Measurements from ENCODE around the gene ST8SIA5. TPM values are rescaled to one million over a fixed set of nuclear protein-coding genes. Genes with fewer than 3 reads are reported as not detected.
"Not testable (repeated sequence)": the region's sequence is repeated elsewhere in the genome, so short reads cannot be mapped to it uniquely, and the experiment has no call there.

Gene ST8SIA5
- total RNA-seq = 1.5 TPM
- long read RNA-seq, transcript ST8SIA5-201 (7 exons, 2,716 nt) = major isoform, 7 of 8 reads
- long read RNA-seq, partial matches to known transcripts = 0 of 8 reads
- long read RNA-seq, other reads (novel, unspliced or antisense) = 0 of 8 reads

DNA sequence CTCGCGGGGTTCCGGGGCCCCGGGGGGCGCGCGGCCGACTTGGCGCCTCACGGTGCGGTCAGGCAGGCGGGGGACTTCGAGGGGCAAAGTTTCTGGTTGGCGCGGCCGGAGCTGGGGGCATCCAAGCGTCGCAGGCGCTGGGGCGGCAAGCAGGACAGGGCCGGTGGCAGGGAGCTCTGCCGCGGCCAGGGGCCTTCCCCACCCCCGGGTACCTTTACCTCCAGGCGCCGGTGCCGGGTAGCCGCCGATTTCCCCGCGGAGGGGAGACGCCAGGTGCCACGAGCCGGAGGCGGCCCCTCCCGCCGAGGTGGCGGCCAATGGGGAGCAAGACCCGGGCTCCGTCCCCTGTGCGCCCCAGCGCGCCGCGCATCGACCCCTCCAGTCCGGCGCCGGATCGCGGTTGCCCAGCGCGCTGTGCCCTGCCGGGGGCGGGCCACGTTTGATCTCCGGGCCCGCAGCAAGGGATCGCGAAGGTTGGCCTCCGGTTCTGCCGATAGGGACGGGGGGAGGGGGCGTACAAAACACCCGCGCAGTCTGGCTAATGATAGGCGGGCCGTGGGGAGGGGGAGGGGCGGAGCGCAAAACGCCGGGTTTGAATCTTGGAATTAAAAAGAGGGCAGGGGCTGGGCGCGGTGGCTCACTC, at the start of gene ST8SIA5:
Gene ST8SIA5, minus strand, starts transcription at position 495 of the 643 bp plus-strand sequence. CDS start 545 bp downstream, outside the sequence.
- intact Hi-C loops (cut with DNase I) = no loop called here
- DNase-seq (no peak), ATAC-seq (ENCODE audit: poor library complexity) (peak; percentile 52)

DNA sequence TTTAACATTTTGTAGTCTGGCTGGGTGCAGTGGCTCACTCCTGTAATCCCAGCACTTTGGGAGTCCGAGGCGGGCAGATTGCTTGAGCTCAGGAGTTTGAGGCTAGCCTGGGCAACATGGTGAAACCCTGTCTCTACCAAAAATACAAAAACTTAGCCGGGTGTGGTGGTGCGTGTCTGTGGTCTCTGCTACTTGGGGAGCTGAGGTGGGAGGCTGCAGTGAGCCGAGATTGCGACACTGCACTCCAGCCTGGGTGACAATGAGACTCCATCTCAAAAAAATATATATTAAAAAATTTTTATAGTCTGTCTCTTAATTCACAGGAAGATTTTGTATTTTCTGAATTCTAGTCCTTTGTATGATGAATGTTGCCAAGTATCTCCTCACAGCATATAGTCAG, 39.1 kb upstream of the ST8SIA5 start:
- DNase-seq; ATAC-seq (ENCODE audit: poor library complexity); intact Hi-C loops (cut with DNase I): not testable (repeated sequence)

- DNase-seq = no peak
- no peak for ATAC-seq (ENCODE audit: poor library complexity)
- intact Hi-C loops (cut with DNase I) = no loop called here
Observed at GRCh38 chr18:46794607-46795006, 37.8 kb upstream of the ST8SIA5 start.

GRCh38 chr18:46793565-46793964, 36.7 kb upstream of the ST8SIA5 start:
- DNase-seq (no peak), ATAC-seq (ENCODE audit: poor library complexity) (no peak)
- intact Hi-C loops (cut with DNase I) = no loop called here

DNA sequence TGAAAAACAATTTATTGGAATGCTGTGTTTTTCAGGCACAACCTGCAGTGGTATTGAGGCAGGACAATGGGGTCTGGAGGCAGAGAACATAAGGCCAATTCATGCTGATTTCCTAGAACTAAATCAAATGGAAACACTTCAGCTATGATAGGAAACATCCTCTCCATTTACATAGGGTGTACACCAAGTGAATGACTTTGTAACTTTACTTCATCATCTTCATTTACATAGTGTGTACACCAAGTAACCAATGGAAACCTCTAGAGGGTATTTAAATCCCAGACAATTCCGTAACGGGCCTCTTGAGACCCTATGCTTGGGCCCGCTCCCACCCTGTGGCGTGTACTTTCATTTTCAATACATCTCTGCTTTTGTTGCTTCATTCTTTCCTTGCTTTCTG, 32.2 kb upstream of the ST8SIA5 start:
- ATAC-seq (ENCODE audit: poor library complexity) (no peak), DNase-seq (no peak)
- intact Hi-C loops (cut with DNase I) = no loop called here

DNA sequence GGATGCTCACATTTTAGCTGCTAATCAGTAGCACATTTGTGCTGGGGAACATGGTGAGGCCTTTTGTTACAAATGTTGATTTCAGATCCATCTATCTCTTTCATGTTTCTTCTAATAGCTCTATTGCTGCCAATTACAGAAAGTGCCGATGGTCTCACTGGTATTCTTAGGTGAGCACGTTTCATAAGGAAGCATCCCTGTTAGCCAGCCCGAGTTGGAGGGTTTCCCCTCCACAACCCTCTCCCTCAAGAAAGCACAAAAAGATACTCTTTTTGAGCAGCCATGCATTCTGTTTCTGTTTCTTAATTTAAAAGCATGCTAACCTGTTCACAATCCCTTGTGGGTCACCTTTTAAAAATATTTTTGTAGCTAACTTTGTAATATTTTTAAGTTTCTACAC, 30.8 kb upstream of the ST8SIA5 start:
- intact Hi-C loops (cut with DNase I) = no loop called here
- ATAC-seq (ENCODE audit: poor library complexity) (no peak), DNase-seq (no peak)

DNA sequence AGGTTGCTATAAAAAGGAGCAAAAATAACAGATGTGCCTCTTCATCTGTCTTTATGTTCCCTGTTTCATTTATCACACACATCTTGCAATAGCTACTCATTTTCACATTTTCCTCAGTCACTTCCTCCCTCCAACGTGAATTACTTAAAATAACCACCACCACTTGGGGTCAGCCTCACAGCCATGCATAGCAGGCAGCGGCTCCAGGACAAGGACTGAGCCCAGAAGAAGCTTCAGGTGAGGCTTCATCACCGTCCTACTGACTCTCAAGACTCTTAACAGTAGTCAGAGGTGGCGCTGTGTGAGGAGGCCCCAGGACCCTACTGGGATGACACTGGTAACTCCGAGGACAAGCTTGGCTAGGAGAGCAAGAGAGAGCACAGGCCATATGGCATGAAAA, 15.5 kb upstream of the ST8SIA5 start:
- intact Hi-C loops (cut with DNase I) = no loop called here
- ATAC-seq (ENCODE audit: poor library complexity) (no peak), DNase-seq (no peak)

- intact Hi-C loops (cut with DNase I) = no loop called here
- no peak for ATAC-seq (ENCODE audit: poor library complexity)
- DNase-seq = no peak
Observed at GRCh38 chr18:46771141-46771540, 14.3 kb upstream of the ST8SIA5 start.

GRCh38 chr18:46770708-46771107, 13.9 kb upstream of the ST8SIA5 start:
- ATAC-seq (ENCODE audit: poor library complexity) = no peak
- intact Hi-C loops (cut with DNase I) = no loop called here

GRCh38 chr18:46768166-46768921, 11.5 kb upstream of the ST8SIA5 start:
- DNase-seq (peak; percentile 66), ATAC-seq (ENCODE audit: poor library complexity) (peak; percentile 93)
- intact Hi-C loops (cut with DNase I) = no loop called here

More at GRCh38 chr18:46770708-46771107, 13.9 kb upstream of the ST8SIA5 start:
- no peak for DNase-seq

DNA sequence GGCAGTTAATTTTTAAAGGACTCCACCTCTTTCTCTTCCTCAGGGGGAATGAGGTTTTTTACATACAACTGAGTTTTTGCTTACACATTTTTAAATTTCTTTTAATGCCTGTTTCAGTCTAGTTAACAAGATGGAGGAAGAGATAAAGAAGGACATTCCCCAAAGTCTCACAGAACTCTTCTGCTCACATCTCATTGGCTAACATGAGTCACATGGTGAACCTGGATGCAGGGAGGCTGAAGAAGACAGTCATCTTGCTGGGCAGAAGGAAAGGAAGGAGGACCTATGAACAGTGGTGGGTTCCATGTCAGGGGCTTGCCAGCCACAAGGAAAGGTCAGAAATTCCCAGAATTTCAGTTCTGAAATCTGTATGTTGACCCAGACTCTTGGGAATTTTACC, 10.4 kb upstream of the ST8SIA5 start:
- ATAC-seq (ENCODE audit: poor library complexity) = no peak
- no peak for DNase-seq
- intact Hi-C loops (cut with DNase I) = no loop called here

DNA sequence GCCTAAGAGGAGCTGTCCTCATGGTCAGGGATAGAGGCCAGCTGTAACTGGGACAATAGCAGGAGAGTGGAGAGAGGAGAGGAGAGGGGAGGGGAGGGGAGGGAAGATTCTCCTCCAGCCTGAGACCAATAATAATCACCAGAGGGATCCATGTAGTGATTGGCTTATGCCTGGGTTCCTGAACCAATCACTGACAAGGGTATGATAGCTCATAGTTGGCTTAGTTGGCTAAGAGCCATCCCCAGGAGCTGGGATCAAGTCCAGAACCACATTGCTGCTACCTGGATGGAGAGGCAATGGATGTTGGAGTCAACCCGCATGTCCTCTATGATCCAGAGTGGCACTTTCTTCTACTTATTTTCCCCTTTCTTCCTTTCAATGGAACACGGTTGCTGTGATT, 7.7 kb upstream of the ST8SIA5 start:
- intact Hi-C loops (cut with DNase I) = no loop called here
- ATAC-seq (ENCODE audit: poor library complexity) = no peak
- no peak for DNase-seq

DNA sequence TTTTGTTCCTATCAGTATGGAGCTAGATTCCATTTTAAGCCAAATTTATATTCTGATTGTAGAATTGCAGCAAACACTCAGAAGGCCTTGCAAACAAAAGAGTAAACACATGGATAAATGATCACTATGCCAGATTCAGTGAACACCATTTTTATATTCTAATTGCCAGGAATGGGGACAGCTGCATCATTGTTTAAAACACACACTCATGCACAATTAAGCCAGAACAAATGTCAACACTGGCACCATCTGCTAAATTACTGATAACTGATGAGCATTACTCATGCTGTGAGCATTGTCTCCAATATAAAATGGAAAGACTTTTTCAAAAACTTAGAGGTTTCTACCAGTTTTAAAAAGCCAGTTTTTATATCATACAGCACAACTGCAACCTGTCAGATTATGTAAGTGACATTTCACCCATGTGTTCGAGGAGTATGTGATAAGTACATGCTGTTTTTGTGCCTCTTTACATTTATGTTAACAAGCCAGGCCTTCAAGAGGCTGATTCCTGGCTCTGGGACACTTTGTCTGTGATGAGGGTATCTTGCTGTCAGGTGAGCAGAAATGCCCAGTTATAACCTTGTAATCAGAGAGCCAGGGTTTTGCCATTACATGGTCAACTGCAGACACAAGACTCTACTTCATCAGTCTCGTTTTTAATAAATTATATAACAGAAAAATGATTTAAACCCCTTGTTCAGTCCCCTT, 4.4 kb upstream of the ST8SIA5 start:
- no peak for DNase-seq
- peak; percentile 48 for ATAC-seq (ENCODE audit: poor library complexity)
- intact Hi-C loops (cut with DNase I) = no loop called here

GRCh38 chr18:46759890-46760289, 3.0 kb upstream of the ST8SIA5 start:
- ATAC-seq (ENCODE audit: poor library complexity) = no peak
- intact Hi-C loops (cut with DNase I) = no loop called here

DNA sequence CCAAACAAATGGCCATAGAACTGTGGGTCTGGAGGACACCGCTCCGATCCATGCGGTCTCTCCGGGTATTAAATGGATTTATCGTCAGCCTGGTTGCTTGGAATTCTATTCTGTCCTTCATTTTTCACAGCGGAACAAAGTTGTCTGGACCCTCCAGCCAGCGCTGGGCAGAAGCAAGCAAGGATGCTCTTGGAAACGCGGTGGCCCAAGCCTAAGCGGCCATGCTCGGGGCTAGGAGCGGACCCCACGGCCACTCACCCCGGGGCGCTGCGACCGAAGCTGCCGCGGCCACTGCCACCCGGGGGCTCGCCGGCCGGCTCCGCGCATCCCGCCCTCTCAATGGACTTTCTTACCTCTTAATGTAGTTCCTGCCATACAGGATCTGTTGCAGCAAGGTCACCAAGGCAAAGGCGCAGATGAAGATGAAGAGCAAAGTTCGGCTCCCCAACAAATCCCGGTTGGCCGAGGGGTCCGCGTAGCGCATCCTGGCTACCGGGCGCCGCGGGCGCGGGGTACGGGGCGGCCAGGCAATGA, 761 bp downstream of the ST8SIA5 start:
- DNase-seq = no peak
- peak; percentile 2 for ATAC-seq (ENCODE audit: poor library complexity)
- intact Hi-C loops (cut with DNase I) = no loop called here

More at GRCh38 chr18:46759890-46760289, 3.0 kb upstream of the ST8SIA5 start:
- no peak for DNase-seq

DNA sequence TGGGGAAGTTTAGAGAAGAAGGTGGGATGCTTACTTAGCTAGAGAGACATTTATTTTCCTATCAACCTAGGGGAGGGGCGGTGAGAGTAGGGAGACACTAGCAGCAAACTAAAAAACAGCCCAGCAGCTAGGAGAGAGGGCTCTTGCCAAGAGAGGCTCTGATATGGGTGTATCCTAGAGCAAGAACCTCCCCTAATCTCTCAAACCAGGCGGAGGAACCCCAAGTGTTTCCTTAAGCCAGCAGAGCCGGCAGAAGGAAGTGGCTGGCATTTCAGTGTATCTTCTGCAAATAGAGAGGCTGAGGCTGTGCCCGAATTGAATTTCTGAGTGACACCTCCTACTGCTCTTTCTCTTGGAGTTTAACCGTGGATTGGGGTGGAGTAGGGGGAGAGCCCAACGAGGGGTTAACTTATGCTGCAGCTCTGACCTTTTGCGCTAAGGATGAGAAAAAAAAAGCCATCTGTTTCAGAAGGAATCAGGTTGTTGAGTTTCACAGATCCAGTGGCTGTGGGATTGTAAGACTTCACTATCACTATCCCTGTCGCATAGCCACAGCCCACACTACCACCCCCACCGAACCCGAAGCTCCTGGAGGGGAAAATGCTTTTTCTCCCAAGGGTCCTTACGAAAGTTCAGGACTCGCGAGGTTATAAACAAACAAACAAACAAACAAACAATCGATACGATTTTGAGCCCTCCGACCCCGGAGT, 1.4 kb downstream of the ST8SIA5 start:
- no peak for ATAC-seq (ENCODE audit: poor library complexity)
- DNase-seq = no peak
- intact Hi-C loops (cut with DNase I) = no loop called here

DNA sequence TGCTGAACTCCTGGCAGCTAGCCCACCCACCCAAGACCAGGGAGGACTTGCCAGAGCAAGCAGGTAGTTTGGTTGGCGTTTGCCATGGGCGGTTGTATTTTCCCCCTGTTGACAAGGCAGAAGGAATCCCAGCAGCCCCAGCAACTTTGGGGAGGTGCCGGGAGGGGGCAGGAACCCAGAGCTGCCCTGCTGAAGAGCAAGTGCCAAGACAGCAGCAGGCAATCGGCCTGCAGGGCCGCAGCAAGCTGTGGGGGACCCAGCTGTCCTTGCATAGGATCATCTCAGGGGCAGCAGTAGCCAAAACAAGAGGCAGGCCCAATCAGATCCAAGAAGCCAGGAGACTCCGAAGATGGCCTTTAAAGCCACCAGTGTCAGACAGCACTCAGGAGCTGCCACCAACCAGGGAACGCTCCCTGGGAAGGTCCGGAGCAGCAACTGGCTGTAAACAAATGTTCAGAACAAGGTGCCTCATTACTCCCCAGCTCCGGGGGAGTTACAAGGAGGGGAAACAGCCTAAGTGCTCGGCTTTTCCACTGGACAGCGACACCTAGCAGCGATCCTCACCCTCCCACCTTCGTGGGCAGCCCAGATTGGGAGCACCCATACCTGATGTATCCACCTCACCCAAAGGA, 2.1 kb downstream of the ST8SIA5 start:
- DNase-seq = no peak
- intact Hi-C loops (cut with DNase I) = no loop called here
- no peak for ATAC-seq (ENCODE audit: poor library complexity)

DNA sequence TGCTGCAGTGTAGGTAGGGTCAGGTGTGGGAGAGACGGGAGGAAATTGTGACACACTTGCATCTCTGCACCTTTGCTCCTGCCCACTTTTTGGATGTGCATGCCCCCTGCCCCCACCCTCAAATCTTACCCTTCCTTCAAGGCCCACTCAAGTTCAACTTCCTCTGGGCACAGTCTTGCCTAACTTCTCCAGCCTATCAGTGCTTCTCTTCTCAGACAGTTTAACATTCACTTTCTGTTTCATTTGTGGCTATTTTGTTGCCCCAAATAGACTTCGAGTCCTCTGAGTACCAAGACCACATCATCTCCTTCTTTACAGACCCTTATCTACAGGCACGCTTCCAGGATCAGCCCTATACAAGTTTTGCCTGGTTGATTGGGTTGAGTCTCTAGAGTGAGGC, 2.7 kb downstream of the ST8SIA5 start:
- no peak for DNase-seq
- intact Hi-C loops (cut with DNase I) = no loop called here
- ATAC-seq (ENCODE audit: poor library complexity) = no peak

All from Right ventricle myocardium superior (tissue), 1 donor.